Activated gamma-delta T cell treated with Interleukin-2 at 50 U/mL for 16 hours (primary cell): Measurements from ENCODE around the gene FAM228B.
"Not testable (repeated sequence)": the region's sequence is repeated elsewhere in the genome, so short reads cannot be mapped to it uniquely, and the experiment has no call there.

Source experiments
- DNase-seq: peaks from one replicate; pipeline ENCODE4 v3.0.0-alpha.2; 2020

Gene FAM228B

DNA sequence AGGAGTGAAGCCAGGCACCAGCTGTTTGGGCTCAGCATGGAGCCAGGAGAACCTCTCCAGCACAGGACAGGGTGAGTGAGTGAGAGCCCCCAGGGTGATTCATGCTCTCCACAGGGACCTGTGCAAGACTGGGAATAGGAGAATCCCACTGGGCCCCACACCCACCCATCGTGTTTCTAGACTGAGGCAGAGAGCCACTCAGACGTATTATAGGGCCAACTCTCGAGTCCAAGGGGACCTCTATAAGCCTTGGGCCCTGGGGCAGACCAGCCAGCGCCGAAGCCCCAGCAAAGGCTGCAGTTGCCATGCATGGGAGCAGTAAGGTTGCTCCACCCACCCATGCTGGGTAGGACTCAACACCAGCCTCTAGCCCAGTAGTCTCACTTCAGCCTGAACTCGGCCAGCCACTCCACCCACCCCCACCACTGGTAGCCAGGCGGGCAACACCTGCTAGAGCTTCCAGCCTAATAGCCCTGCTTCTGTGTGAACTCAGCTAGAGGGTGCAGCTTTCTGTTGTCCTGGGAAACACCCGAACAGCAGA, 19.1 kb upstream of the FAM228B start:
- no peak for DNase-seq

DNA sequence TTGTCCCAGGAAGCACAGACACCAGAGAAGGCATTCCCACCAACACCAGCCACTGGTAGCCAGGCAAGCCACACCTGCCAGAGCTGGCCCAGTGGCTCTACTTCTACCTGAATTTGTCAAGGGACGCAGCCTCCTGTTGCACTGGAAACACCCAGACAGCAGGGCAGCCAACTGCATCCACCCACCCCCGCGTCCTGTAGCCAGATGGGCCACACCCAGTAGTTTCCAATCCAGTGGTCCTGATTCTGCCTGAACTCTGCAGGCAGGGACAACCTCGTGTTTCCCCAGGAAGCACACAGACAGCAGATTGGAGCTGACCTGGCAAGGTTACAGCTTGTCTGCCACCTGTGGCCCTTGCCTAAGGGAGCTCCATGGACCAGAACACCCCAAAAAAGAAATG, 18.4 kb upstream of the FAM228B start:
- DNase-seq = no peak

DNA sequence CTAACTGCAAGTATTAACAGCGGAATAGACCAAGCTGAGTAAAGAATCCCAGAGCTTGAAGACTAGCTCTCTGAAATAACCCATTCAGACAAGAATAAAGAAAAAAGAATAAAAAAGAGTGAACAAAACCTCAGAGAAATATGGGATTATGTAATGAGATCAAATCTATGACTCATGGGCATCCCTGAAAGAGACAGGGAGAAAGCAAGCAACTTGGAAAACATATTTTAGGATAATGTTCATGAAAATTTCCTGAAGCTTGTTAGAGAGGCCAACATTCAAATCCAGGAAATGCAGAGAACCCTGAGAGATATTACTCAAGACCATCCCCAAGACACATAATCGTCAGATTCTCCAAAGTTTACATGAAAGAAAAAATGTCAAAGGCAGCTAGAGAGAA, 17.5 kb upstream of the FAM228B start:
- DNase-seq = no peak

DNA sequence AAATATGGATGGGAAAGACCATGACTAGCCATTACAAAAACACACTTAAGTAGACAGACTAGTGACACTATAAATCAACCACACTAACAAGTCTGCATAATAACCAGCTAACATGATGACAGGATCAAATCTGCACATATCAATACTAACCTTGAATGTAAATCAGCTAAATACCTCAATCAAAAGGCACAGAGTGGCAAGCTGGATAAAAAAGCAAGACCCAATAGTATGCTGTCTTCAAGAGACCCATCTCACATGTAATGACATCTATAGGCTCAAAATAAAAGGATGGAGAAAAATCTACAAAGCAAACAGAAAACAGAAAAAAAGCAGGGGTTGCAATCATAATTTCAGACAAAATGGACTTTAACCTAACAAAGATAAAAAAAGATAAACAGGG, 16.5 kb upstream of the FAM228B start:
- DNase-seq = no peak

DNA sequence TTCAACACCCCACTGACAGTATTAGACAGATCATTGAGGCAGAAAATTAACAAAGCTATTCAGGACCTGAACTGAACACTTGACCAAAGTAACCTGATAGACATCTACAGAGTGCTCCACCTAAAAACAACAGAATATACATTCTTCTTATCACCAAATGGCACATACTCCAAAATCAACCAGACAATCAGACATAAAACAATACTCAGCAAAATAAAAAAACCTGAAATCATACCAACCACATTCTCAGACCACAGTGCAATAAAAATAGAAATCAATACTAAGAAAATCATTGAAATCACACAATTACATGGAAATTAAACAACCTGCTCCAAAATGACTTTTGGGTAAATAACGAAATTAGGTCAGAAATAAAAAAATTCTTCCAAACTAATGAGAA, 15.9 kb upstream of the FAM228B start:
- no peak for DNase-seq

DNA sequence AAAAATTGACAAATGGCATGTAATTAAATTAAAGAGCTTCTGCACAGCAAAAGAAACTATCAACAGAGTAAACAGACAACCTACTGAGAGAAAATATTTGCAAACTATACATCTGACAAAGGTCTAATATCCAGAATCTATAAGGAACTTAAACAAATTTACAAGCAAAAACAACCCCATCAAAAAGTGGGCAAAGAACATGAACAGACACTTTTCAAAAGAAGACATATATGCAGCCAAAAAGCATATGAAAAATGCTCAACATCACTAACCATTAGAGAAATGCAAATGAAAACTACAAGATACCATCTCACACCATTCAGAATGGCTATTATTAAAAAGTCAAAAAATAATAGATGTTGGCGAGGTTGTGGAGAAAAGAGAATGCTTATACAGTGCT, 13.8 kb upstream of the FAM228B start:
- DNase-seq = not testable (repeated sequence)

DNA sequence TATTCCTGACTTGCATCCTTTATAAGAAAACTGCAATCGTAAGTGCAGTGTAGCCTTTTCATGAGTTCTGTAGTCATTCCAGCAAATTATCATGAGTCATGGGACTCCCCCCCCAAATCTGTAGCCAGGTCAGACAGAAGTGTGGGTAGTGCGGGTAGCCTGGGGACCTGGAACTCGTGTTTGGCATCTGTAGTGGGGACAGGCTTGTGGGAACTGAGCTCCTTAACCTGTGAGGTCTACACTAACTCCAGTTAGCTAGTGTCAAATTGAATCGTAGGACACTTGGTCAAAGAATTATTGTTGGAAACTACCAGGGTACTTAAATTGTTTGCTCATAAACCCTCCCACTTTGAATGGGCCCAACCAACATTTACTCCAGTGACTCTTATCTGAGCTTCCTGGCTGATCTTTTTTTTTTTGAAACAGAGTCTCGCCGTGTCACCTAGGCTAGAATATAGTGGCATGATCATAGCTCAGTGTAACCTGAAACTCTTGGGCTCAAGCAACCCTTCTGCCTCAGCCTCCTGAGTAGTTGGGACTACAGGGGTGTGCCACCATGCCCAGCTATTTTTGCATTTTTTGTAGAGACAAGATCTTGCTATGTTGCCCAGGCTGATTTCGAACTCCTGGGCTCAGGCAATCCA, 12.5 kb upstream of the FAM228B start:
- no peak for DNase-seq

DNA sequence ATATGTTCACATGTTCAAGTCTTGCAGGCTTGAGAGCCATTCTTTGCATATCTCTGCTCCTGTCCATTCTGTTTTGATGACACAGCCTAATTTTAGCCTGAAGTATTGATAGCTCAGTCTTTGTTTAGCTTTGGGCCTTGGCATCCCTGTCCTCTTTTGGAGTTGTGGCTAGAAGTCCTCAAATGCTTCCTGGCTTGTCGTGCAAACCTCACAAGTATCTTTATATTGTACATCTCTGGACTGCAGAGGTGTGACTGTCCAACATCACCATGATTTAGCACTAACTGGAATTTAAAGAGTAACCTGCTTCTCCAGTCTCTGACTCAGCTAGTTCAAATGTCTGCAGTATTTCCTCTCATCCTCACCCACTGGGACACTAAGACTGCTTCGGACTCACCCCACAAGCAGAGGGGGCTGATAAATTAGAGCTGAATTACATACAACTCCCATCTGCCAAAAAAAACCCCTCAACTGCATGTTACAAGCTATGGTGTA, 11.8 kb upstream of the FAM228B start:
- DNase-seq = no peak

DNA sequence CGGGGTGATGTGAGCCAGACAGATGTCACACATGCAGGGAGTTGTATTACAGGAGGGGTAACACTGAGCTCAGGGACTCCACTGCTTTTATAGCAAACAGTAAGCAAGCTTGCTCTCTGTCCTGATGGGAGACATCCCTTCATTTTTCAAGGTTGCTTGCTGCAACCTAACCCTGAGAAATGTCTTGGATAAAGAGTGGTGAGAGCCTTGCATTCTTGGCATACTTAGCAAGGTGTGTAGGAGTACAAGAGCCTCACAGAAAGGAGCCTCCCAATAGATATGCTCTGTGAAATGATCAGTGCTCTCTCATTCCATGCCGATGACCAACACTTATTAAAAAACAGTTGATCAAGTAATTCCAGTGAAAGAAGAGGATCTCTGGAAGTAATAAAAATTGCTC, 8.2 kb upstream of the FAM228B start:
- no peak for DNase-seq

DNA sequence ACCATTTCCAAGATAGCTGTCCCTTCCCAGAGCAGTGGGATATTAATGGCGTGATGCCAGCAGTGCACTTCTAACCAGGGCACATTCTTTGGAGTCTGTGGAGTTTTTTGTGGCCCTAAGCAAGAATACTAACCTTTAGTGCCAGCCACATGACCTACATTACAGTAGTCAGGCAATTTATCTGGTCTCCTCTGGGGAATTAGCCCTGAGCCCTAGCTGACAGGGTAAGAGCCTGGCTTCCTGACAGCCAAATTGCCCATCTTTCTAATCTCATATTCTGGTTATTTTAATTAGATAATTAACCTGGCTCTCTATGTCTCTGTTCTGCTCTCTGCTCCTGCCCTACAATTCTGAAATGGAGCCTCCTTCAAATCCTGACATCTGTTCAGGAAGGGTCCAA, 5.4 kb upstream of the FAM228B start:
- no peak for DNase-seq

DNA sequence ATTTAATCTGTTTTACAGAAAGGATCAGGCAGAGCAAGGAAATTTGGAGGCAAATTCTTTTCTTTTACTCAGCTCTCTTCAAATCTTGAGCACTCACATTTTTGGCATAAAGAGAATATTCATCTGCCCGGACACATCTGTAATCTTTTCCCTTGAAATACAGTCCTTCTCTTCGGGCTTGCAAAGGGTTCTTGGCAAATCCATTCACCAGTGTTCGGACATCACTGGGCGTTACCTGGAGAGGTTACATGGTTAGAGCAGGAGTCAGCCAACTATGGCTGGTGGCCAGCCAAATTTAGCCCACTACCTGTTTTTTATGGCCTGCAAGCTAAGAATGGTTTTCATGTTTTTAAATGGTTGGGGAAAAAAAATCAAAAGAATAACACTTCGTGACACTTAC, 2.2 kb upstream of the FAM228B start:
- DNase-seq = no peak

DNA sequence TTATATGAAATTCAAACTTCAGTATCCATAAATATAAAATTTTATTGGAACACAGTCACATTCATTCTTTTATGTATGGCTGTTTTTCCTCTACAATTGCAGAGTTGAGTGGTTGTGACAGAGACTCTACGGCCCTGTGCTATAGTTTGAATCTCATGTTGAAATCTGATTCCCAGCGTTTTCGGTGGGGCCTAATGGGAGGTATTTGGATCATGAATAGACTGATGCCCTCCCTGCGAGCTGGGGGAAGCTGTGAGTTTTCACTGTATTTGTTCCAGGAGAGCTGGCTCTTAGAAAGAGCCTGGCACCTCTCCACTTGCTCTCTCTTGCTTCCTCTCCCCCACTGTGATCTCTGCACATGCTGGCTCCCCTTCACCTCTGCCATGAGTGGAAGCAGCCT, 1.8 kb upstream of the FAM228B start:
- no peak for DNase-seq

DNA sequence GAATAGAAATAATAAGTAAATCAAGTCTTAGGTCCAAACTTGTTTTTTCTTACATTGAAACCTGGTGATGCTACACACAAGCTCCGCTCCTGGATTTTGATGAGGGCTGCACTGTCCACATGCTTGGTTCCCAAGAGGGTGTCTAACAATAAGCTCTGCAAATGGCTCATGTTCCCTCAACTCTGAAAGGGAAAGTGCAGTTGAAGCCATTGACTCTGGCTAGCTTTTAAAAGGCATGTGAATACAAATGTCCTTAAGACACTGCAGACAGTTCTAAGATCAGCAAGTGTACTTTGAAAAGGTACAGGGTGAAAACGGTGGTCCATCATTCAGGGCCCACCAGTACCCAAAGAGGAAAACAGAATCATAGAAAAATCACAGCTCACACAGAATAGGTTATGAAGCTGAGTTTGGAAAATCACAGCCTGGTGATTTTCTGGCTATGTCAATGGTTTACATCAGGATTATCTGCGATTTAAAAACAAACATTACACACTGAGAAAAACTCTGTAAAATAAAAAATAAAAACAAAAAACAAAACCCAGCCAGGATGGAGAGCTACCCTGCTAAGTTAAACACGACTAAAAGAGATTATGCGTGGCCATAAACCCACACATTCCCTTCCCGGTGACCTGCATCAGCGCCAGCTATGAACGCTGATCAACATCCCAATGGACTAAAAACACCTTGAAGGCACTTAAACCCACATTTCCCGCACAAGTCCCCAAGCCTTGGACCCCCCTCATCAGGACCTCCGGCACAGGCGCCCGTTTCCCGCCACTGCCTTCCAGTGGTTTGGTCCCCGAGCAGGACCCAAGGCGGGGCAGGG, 689 bp upstream of the FAM228B start:
- DNase-seq = no peak

DNA sequence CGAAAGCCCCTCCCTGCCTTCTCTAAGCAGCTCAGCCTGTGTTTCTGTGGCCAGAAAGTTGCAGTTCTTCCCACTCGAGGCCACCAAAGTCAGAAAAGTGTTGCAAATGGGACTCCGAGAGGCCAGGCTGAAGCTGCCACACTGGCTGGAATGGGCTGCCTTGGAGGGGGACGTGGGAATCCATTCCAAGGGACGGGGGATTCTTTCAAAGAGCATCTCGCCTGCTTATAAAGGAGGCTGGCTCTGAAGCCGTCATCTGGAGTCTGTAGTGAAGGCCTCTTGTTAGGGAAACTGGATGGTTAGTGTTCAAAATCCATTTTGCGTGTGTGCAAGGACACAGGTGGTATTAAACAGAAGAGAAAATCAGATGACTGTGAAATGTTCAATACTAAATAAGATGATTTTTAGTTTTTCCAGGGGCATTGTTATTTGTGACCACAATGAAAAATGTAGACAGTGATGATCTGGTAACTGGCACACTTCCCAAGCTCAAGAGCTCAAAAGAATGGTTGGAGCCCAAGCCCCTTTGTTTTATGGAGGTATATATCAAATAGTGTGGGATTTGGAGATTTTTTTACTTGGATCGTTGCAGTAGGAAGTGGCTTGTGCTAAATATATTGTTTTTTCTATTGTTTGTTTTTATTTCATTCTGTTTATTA, 782 bp downstream of the FAM228B start:
- no peak for DNase-seq

DNA sequence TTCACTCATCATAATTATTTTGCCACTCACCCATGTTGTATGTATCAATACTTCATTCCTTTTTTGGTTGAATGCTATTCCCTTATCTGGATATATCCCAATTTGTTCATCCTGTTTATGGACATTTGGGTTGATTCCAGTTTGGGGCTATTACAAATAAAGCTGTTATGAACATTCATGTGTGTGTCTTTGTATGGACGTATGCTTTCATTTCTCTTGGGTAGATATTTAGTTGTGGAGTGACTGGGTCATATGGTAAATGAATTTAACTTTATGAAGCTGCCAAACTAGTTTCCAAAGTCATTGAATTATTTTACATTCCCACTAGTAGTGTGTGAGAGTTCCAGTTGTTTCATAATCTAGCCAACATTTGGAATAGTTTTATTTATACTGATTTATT, 2.7 kb downstream of the FAM228B start:
- no peak for DNase-seq

DNA sequence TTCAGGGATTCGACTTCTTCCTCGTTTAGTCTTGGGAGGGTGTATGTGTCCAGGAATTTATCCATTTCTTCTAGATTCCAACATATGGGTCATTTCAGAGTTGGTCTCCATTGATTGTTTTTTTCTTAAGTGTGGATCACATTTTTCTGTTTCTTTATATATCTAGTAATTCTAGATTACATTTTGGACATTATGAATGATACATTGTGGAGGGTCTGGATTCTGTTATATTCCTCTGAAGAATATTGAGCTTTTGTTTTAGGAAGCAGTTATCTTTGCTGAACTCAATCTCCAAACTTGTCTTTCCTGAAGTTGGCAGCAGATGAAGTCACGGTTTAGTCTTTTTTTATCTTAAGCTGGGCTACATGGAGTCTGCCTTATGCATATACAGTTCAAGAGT, 9.3 kb downstream of the FAM228B start:
- DNase-seq = no peak

DNA sequence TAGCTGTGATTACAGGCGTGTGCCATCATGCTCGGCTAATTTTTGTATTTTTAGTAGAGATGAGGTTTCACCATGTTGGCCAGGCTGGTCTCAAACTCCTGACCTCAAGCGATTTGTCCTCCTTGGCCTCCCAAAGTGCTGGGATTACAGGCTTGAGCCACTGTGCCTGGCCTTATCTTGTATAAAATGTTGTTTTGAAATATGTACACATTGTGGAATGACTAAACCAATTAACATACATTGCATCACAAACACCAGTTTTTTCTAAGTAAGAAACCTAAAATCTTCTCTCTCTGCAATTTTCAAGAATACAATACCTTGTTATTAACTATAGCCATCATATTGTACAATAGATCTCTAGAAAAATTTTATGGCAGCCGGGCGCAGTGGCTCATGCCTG, 17.0 kb downstream of the FAM228B start:
- DNase-seq = not testable (repeated sequence)

DNA sequence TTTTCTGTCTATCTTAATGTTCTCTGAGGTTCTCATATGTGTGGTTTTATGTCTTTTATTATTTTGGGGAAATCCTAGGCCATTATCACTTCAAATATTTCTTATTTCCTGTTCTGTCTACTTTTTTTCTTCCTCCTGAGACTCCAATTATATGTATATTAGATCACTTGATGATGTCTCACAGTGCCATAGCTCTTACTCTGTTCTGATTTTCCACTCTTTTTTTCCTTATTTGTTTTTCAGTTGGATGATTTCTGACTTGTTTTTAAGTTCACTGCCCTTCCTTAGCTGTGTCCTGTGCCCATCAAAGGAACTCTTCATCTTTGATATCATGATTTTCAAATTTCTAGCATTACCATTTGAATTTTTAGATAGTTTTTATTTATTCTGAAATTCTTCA, 24.1 kb downstream of the FAM228B start:
- no peak for DNase-seq

DNA sequence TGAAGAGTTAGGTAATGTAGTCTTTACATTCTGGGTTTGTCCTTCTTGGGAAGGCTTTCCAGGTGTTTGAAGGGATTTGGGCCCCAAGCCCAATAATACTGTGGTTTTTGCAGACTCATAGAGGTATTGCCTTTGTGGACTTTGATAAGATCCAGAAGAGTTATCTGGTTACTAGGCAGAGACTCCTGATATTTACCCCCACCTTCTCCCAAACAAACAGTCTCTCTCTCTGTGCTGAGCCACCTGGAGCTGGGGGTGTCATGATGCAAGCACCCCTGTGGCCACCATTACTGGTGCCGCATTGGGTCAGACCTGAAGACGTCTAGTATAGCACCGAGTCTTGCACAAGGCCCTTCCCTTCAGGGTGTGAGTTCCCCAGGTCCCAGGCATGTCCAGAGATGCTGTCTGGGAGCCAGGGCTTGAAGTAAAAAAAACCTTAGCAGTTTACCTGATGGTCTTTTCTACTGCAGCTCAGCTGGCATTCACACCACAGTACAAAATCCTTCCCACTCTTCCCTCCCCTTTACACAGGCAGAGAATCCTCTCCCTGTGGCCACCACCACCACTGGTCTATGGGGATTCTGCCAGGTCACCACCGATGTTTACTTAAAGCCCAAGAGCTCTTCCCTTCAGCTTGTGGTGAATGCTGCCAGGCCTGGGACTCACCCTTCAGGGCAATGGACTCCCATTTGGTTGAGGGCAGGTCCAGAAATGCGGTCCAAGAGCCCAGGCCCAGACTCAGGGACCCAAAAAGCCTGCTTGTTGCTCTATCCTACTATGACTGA, 29.3 kb downstream of the FAM228B start:
- DNase-seq = no peak

DNA sequence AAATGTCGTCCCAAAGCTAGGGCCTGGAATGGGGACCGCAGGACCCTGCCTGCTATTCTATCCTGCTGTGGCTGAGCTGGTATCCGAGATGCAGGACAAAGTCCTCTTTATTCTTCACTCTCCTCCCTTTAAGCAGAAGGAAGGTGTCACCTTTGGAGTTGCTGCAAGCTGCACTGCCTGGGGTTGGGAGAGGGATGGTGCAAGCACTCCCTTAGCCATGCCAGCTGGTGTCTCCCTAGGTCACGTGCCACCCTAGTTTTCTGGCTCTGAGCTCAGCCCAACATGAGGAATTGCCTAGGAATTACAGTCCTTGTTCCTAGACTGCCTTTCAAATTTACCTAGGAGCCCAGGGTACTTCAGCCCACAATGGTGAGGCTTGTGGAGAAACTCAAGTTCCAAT, 30.2 kb downstream of the FAM228B start:
- no peak for DNase-seq

DNA sequence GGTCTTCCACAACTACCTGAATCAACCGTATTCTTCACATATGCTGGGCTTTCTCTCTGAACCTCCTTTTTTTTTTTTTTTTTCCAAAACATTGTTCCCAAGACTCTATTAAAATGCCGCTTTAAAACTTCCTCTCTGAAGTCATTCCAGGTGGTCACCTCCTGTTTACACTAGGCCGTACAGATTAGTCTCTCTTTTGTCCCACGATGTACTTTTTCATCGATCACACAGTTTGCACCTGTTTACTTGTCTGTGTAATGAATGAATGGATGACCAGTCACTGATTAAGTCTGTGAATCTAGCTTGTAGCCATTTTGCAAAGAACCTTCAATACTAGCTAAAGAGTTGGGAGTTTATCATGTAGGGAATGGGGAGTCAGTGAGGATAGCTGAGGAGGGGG, 34.9 kb downstream of the FAM228B start:
- DNase-seq = no peak

DNA sequence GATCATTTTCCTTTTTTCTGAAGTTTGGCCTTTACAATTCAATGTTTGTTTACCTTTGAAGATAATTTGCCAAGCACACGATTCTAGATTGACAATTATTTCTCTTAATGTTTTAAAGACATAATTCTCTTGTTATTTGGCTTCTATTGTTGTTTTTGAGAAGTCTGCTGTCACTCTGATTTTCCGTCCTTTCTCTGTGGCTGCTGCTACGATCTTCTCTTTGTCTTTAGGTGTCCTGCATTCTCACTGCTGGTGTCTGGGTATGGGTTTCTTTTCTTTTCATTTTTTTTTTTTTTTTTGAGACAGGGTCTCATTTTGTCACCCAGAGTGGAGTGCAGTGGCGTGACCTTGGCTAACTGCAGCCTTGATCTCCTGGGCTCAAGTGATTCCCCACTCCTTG, 36.4 kb downstream of the FAM228B start:
- no peak for DNase-seq

DNA sequence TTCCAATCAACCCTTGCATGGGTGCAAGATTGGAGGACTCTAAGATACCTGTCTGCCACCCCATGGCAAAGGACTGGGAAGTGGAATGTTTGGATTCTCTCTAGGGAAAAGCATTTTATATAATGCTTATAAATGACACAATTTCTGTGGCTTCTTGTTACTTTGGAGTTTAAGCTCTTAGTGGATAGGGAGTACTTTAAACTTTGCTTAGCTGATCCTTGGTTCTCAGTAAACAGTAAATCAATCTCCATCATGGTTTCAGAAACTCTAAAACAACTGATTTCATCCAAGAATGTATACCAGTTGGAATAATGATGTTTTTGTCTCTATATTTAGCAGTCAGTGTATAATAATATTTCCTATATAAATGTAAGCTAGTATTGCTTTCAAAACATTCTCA, 37.5 kb downstream of the FAM228B start:
- no peak for DNase-seq
